Right lobe of liver (tissue), 6 donors: ENCODE data around the gene DUSP8. TPM values are rescaled to one million over a fixed set of nuclear protein-coding genes. Genes with fewer than 3 reads are reported as not detected.

Experiments used
- ATAC-seq, 4 donors: fragments of 200-7000 bp; cut with Tn5 transposase; one replicate each; pipeline ENCODE4 v1.9.1; 2020; ENCODE audit warnings: mild to moderate bottlenecking in 4 of 4, moderate library complexity in 4 of 4
- DNase-seq, 3 donors: peaks; one replicate each; pipeline ENCODE4 v3.0.0-alpha.2; 2020
- H3K27ac ChIP-seq, 3 donors: fragments of 200-600 bp; one replicate each; pipeline ENCODE4 v1.8.0; 2022
- H3K27me3 ChIP-seq, 2 donors: fragments of 200-600 bp; one replicate each; pipeline ENCODE4 v1.8.0; 2022
- H3K36me3 ChIP-seq, 4 donors: fragments of 200-600 bp; sonication (generic) in 1 of 4; one replicate each; pipeline versions ENCODE4 v1.5.1 to v1.8.0; 2017 to 2022; ENCODE audit warnings: control low read depth in 1 of 4
- H3K4me1 ChIP-seq, 4 donors: fragments of 200-600 bp; sonication (generic) in 1 of 4; one replicate each; pipeline versions ENCODE4 v1.5.1 to v1.8.0; 2017 to 2022; ENCODE audit warnings: control low read depth in 1 of 4
- H3K4me3 ChIP-seq, 3 donors: fragments of 200-600 bp; one replicate each; pipeline ENCODE4 v1.8.0; 2022
- H3K9me3 ChIP-seq, 4 donors: fragments of 200-600 bp; sonication (generic) in 1 of 4; one replicate each; pipeline versions ENCODE4 v1.5.1 to v1.8.0; 2017 to 2022; ENCODE audit warnings: control low read depth in 1 of 4
- CTCF ChIP-seq, 4 donors: fragments of 200-600 bp in 3 of 4; fragments of 450-650 bp in 1 of 4; IDR thresholded peaks; one replicate each; pipeline versions ENCODE4 v1.5.1 to v1.8.0; 2016 to 2022; ENCODE audit warnings: antibody characterized with exemption in 4 of 4, mild to moderate bottlenecking in 2 of 4
- POLR2A ChIP-seq: fragments of 450-650 bp; IDR thresholded peaks from one replicate; pipeline ENCODE4 v1.6.1; 2017; ENCODE audit warnings: antibody characterized with exemption, mild to moderate bottlenecking
- WGBS: methylation state at CpG from one replicate; pipeline ENCODE4 v1.1.6; 2018; ENCODE audit warnings: low coverage, low lambda C conversion rate; ENCODE audit not compliant: insufficient coverage; ENCODE audit errors: missing lambda C conversion rate; 5-methylcytosine and 5-hydroxymethylcytosine counted together
- intact Hi-C, 2 donors: fragments of 100-400 bp; cut with DNase I; formaldehyde crosslinking; loops; one replicate each; pipeline versions ENCODE4 v1.11.2 to v1.14.1; 2022
- total RNA-seq, 6 experiments: library from RNA; depleted of rRNA in 2 of 6; stranded (reverse); fragments of >200 nt in 2 of 6; fragmentation: NEBNext Ultra II Directional in 3 of 6; extraction: Animal tissue kit (Norgen Biotek cat#: 25700) in 3 of 6; gene quantifications; one replicate each; pipeline versions ENCODE4 v1.1.0 to v1.2.4, GENCODE V29; 2016 to 2023
- donor health status: DM: no; HTN: yes; CAD: no.
- donor health status: DM: no; HTN: no; CAD: no.
- donor health status: DM: no; HTN: no; CAD: no.
- donor health status: DM: no; HTN: yes; CAD: no.
- donor health status: DM: no; HTN: yes; CAD: no.

DUSP8 gene
- total RNA-seq, 6 experiments from 2014 or later, result 0.22 to 13.7 (median 4.4) TPM

DNA sequence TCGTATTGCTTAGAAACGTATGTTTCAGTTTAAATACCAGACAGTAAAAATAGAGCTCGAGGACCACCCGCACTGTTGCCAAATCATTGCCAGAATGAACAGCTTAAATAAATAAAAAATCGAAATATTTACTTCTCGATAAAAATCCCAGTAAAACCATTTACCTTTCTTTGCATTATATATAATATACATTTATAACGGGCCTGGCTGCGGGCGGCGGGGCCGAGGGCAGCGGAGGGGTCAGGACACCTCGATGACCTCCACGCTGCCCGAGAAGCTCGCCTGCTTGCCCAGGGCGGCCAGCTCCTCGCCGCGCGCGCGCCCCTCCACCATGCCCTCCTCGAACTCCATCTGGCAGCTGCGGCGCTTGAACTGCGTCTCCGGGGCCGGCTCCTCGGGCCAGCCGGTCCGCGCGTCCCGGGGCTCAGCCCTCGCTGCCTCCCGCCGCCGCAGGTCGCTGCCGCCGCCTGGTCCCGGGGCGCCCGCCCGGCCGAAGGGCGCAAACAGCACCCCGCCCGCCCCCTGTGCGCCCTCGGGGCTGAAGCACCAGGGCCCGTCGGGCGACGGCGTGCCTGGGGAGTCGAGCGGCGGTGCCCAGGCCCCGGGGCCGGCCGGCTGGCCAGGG lies 15.7 kb downstream of the DUSP8 start:
- ATAC-seq, result no peak
- Histone ChIP-seq H3K36me3 (no peaks in the 10 kb centered on the region), H3K9me3 (no peaks in the 10 kb centered on the region), H3K4me3 (no peak overlapping the region), H3K4me1 (peaks cover 0 to 18% (median 7%) of the 10 kb centered on the region in 4 donors), H3K27ac (no peak overlapping the region), H3K27me3 (no peaks in the 10 kb centered on the region)
- 78% methylated on average over 24 of the region's 63 CpGs for WGBS
- no peak for DNase-seq
- intact Hi-C loops, result no loop called here
- TF ChIP-seq POLR2A, result no peak
- no peak for TF ChIP-seq CTCF (IDR thresholded peaks at IDR 0.05)

DNA sequence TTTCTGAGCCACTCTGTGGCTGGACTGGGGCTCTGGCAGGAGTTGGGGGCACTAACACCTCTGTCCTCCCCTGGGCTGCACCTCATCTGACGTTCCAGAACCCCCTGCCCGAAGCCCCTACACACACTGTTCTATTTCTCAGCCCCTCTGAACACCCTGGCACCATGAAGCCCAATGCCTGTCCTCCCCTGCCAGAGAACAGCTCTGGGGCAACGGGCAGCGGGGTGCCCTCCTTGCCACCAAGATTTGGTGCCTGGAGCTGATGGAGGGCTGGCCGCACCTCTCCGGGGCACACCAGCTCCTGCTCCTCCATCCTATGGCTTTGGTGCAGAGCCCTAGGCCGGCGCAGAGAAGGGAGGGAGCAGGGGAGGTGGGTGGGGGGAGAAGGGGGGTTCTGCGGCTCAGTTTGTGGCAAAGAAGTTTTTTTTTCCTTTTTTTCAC lies 16.3 kb downstream of the DUSP8 start:
- Histone ChIP-seq H3K27me3 (no peaks in the 10 kb centered on the region), H3K4me1 (peaks cover 0 to 18% (median 7%) of the 10 kb centered on the region in 4 donors), H3K9me3 (no peaks in the 10 kb centered on the region), H3K36me3 (no peaks in the 10 kb centered on the region), H3K27ac (no peak overlapping the region), H3K4me3 (no peak overlapping the region)
- WGBS, result 71% methylated on average over 5 of the region's 9 CpGs
- DNase-seq (no peak), ATAC-seq (no peak)
- no peak for TF ChIP-seq CTCF (IDR thresholded peaks at IDR 0.05)
- no peak for TF ChIP-seq POLR2A
- intact Hi-C loops, result no loop called here

DNA sequence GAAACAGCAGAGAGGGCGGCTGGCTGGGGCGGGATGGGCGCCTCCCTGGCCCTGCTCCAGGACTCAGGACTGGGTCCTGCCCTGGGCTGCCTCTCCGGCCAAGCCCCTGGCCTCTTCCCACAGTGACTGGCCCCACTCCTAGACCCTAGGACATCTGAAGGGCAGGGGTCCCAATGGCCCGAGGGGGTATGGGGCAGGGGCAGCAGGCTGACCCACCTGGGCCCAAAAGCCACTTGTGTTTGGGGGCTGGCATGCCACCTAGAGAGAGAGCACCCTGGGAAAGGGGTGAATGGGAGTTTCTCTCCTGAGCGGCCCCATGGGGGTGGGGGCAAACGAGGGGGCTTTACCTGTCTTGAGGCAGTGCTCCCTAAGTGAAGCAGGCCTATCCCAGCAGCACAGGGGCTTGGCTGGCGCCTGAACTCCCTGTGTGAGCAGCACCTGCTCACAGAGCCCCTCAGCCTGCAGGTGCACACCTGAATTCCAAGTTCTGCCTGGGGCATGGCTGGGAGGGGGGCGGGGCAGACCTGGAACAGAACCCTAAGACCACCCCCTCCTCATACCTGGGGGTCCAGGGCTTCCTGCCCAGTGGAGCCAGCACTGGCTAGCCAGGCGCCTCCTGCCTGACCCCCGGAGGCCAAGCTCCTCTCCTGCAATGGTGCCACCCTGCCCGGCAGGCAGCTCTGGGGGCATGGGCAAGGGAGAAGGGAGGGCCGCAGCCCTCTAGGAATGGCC lies 16.9 kb downstream of the DUSP8 start:
- WGBS, result 56% methylated on average over 4 of the region's 13 CpGs
- H3K4me3 ChIP-seq, result no peak overlapping the region
- H3K36me3 ChIP-seq, result no peaks in the 10 kb centered on the region
- TF ChIP-seq POLR2A (no peak), CTCF (IDR thresholded peaks at IDR 0.05) (no peak)
- intact Hi-C loops, result no loop called here
- no peak overlapping the region for H3K27ac ChIP-seq
- DNase-seq (peak in 2 of 3 donors; percentile 41 to 46), ATAC-seq (no peak)
- H3K9me3 ChIP-seq, result no peaks in the 10 kb centered on the region
- H3K4me1 ChIP-seq, result peaks cover 0 to 18% (median 7%) of the 10 kb centered on the region in 4 donors
- H3K27me3 ChIP-seq, result no peaks in the 10 kb centered on the region

- H3K27me3 ChIP-seq, result no peaks in the 10 kb centered on the region
- intact Hi-C loops, result no loop called here
- no peak overlapping the region for H3K27ac ChIP-seq
- WGBS, result 47% methylated on average over 8 of the region's 20 CpGs
- H3K9me3 ChIP-seq, result no peaks in the 10 kb centered on the region
- peaks cover 0 to 11% (median 4%) of the 10 kb centered on the region in 4 donors for H3K4me1 ChIP-seq
- no peaks in the 10 kb centered on the region for H3K36me3 ChIP-seq
- TF ChIP-seq POLR2A (no peak), CTCF (IDR thresholded peaks at IDR 0.05) (peak in 3 of 4 donors; percentile 8 to 20 (median 9))
- peak; percentile 5 to 46 (median 32) for ATAC-seq
- H3K4me3 ChIP-seq, result no peak overlapping the region
- DNase-seq, result peak in 1 of 3 donors; percentile 27
These were observed 18.1 kb downstream of the DUSP8 start for GRCh38 chr11:1553808-1554594.
